ENCODE measurements around the gene BIN1.

The BIN1 gene

GRCh38 chr2:127106991-127107621 lies at the start of gene BIN1:
TSS of gene BIN1 (minus strand) at chr2:127107154. CDS start at chr2:127106943, 211 bp downstream.
- Histone ChIP-seq H2AFZ (ENCODE audit: low read length) (peak within 1 kb of the TSS; percentile 61), H3K27ac (ENCODE audit: low read length) (no peak within 1 kb of the TSS; the same call in 1 of the 2 replicates), H3F3A (ENCODE audit: insufficient read depth, low read length) (no peaks in the 10 kb centered on the region; the same call in 1 of the 2 replicates), H4K20me1 (ENCODE audit: insufficient read depth, low read length) (no peaks in the 10 kb centered on the region), H3K27me3 (replicated peaks; ENCODE audit: insufficient read depth, low read length) (peaks cover 4% of the 10 kb centered on the region; the same call in 1 of the 2 replicates), H3K4me1 (ENCODE audit: low read length) (no peaks in the 10 kb centered on the region), H3K9me3 (replicated peaks; ENCODE audit: insufficient read depth, low read length) (no peaks in the 10 kb centered on the region), H3K79me2 (ENCODE audit: low read length) (no peaks in the 10 kb centered on the region), H3K4me2 (ENCODE audit: low read depth, low read length) (peak within 1 kb of the TSS; percentile 100), H3K36me3 (replicated peaks; ENCODE audit: insufficient read depth, low read length) (no peaks in the 10 kb centered on the region), H3K9me2 (replicated peaks; ENCODE audit: insufficient read depth, low read length) (no peaks in the 10 kb centered on the region), H3K4me3 (ENCODE audit: low read length) (peak within 1 kb of the TSS; percentile 57), H3K9ac (ENCODE audit: low read length) (peak within 1 kb of the TSS; percentile 12; the same call in 1 of the 2 replicates)
- DNase-seq, result peak; percentile 91
- no peak for TF ChIP-seq CTCF (IDR thresholded peaks at IDR 0.05; ENCODE audit: low read length)
- TF ChIP-seq EZH2phosphoT487 (IDR thresholded peaks at IDR 0.05; ENCODE audit: low read length), result no peak
- TF ChIP-seq EZH2 (optimal IDR thresholded peaks at IDR 0.05; ENCODE audit: low read depth, low read length), result no peak

GRCh38 chr2:127155947-127156346 lies 49.0 kb upstream of the BIN1 start:
- H3K9me3 ChIP-seq (replicated peaks; ENCODE audit: insufficient read depth, low read length), result no peaks in the 10 kb centered on the region
- H3K36me3 ChIP-seq (replicated peaks; ENCODE audit: insufficient read depth, low read length), result no peaks in the 10 kb centered on the region
- H2AFZ ChIP-seq (ENCODE audit: low read length), result no peak overlapping the region
- DNase-seq, result no peak
- no peaks in the 10 kb centered on the region for H3F3A ChIP-seq (ENCODE audit: insufficient read depth, low read length)
- H3K27me3 ChIP-seq (replicated peaks; ENCODE audit: insufficient read depth, low read length), result no peaks in the 10 kb centered on the region
- no peaks in the 10 kb centered on the region for H3K9me2 ChIP-seq (replicated peaks; ENCODE audit: insufficient read depth, low read length)
- no peaks in the 10 kb centered on the region for H3K4me1 ChIP-seq (ENCODE audit: low read length)
- no peak overlapping the region for H3K27ac ChIP-seq (ENCODE audit: low read length)
- no peaks in the 10 kb centered on the region for H4K20me1 ChIP-seq (ENCODE audit: insufficient read depth, low read length)
- no peak overlapping the region for H3K9ac ChIP-seq (ENCODE audit: low read length)
- H3K4me2 ChIP-seq (ENCODE audit: low read depth, low read length), result no peak overlapping the region
- no peaks in the 10 kb centered on the region for H3K79me2 ChIP-seq (ENCODE audit: low read length)
- no peak for TF ChIP-seq EZH2 (optimal IDR thresholded peaks at IDR 0.05; ENCODE audit: low read depth, low read length)
- no peak for TF ChIP-seq EZH2phosphoT487 (IDR thresholded peaks at IDR 0.05; ENCODE audit: low read length)
- no peak for TF ChIP-seq CTCF (IDR thresholded peaks at IDR 0.05; ENCODE audit: low read length)
- no peak overlapping the region for H3K4me3 ChIP-seq (ENCODE audit: low read length)

DNA sequence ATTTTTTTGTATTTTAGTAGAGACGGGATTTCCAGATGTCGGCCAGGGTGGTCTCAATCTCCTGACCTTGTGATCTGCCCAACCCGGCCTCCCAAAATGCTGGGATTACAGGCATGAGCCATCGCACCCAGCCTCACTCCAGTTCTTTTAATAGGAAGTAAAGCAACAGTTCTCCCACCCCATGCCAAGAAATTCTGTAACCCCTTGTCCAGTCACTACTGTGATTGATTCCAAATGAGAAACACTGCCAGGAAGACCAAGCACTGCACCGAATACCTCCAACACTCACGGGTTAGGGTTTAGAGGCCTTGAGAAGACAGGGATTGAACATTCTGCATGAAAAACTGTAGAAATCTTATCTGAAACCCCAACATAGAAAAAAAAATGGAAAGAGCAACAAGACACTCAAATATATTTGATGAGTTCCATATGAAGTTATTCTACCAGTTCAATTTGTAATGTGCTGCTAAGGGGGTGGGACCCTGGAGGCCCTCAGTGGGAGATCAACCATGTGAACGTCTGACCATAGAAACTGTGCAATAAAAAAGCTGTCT lies 48.2 kb upstream of the BIN1 start:
- H3K36me3 ChIP-seq (replicated peaks; ENCODE audit: insufficient read depth, low read length), result no peaks in the 10 kb centered on the region
- H3K4me1 ChIP-seq (ENCODE audit: low read length), result no peaks in the 10 kb centered on the region
- H3K9me3 ChIP-seq (replicated peaks; ENCODE audit: insufficient read depth, low read length), result no peaks in the 10 kb centered on the region
- H3K4me2 ChIP-seq (ENCODE audit: low read depth, low read length), result no peak overlapping the region
- no peak for DNase-seq
- no peak overlapping the region for H2AFZ ChIP-seq (ENCODE audit: low read length)
- H3K27me3 ChIP-seq (replicated peaks; ENCODE audit: insufficient read depth, low read length), result no peaks in the 10 kb centered on the region
- H3K79me2 ChIP-seq (ENCODE audit: low read length), result no peaks in the 10 kb centered on the region
- TF ChIP-seq EZH2phosphoT487 (IDR thresholded peaks at IDR 0.05; ENCODE audit: low read length), result no peak
- TF ChIP-seq EZH2 (optimal IDR thresholded peaks at IDR 0.05; ENCODE audit: low read depth, low read length), result no peak
- H3K9ac ChIP-seq (ENCODE audit: low read length), result no peak overlapping the region
- no peaks in the 10 kb centered on the region for H3K9me2 ChIP-seq (replicated peaks; ENCODE audit: insufficient read depth, low read length)
- H4K20me1 ChIP-seq (ENCODE audit: insufficient read depth, low read length), result no peaks in the 10 kb centered on the region
- no peak overlapping the region for H3K27ac ChIP-seq (ENCODE audit: low read length)
- no peak overlapping the region for H3K4me3 ChIP-seq (ENCODE audit: low read length)
- no peaks in the 10 kb centered on the region for H3F3A ChIP-seq (ENCODE audit: insufficient read depth, low read length)

GRCh38 chr2:127154396-127154795 lies 47.4 kb upstream of the BIN1 start:
- Histone ChIP-seq H3K4me1 (ENCODE audit: low read length) (no peaks in the 10 kb centered on the region), H3K9me3 (replicated peaks; ENCODE audit: insufficient read depth, low read length) (no peaks in the 10 kb centered on the region), H3K27me3 (replicated peaks; ENCODE audit: insufficient read depth, low read length) (no peaks in the 10 kb centered on the region), H3F3A (ENCODE audit: insufficient read depth, low read length) (no peaks in the 10 kb centered on the region), H3K9ac (ENCODE audit: low read length) (no peak overlapping the region), H3K79me2 (ENCODE audit: low read length) (no peaks in the 10 kb centered on the region), H3K4me2 (ENCODE audit: low read depth, low read length) (no peak overlapping the region), H3K27ac (ENCODE audit: low read length) (no peak overlapping the region), H2AFZ (ENCODE audit: low read length) (no peak overlapping the region), H3K9me2 (replicated peaks; ENCODE audit: insufficient read depth, low read length) (no peaks in the 10 kb centered on the region), H3K4me3 (ENCODE audit: low read length) (no peak overlapping the region), H4K20me1 (ENCODE audit: insufficient read depth, low read length) (no peaks in the 10 kb centered on the region), H3K36me3 (replicated peaks; ENCODE audit: insufficient read depth, low read length) (no peaks in the 10 kb centered on the region)
- TF ChIP-seq CTCF (IDR thresholded peaks at IDR 0.05; ENCODE audit: low read length) (no peak), EZH2 (optimal IDR thresholded peaks at IDR 0.05; ENCODE audit: low read depth, low read length) (no peak), EZH2phosphoT487 (IDR thresholded peaks at IDR 0.05; ENCODE audit: low read length) (no peak)
- no peak for DNase-seq
